GM23338 (cell line): ENCODE data around the gene DNAJB13. TPM values are rescaled to one million over a fixed set of nuclear protein-coding genes. Genes with fewer than 3 reads are reported as not detected.

Source experiments
- ATAC-seq: fragments of 200-7000 bp; cut with Tn5 transposase; 3 replicates; pipeline ENCODE4 v1.9.1; 2020
- DNase-seq: peaks from one replicate; pipeline ENCODE4 v3.0.0-alpha.2; 2015; ENCODE audit warnings: low spot score
- H2AFZ ChIP-seq: fragments of 200-600 bp; sonication (generic); 2 replicates; pipeline ENCODE4 v1.8.0; 2016; ENCODE audit warnings: antibody characterized with exemption, mild to moderate bottlenecking, moderate library complexity
- H3F3A ChIP-seq: fragments of 200-600 bp; sonication (generic); replicated peaks from 2 replicates; pipeline ENCODE4 v1.8.0; 2017; ENCODE audit warnings: antibody characterized with exemption, mixed run types, low read depth
- H3K27ac ChIP-seq: fragments of 200-600 bp; sonication (generic); 2 replicates; pipeline ENCODE4 v1.6.1; 2016; ENCODE audit warnings: low read depth
- H3K27me3 ChIP-seq: fragments of 200-600 bp; sonication (generic); 2 replicates; pipeline ENCODE4 v1.8.0; 2016; ENCODE audit warnings: mild to moderate bottlenecking, mixed run types, moderate library complexity; ENCODE audit not compliant: insufficient read depth
- H3K36me3 ChIP-seq: fragments of 200-600 bp; sonication (generic); 2 replicates; pipeline ENCODE4 v1.8.0; 2016; ENCODE audit warnings: mild to moderate bottlenecking; ENCODE audit not compliant: insufficient read depth
- H3K4me1 ChIP-seq: fragments of 200-600 bp; sonication (generic); 2 replicates; pipeline ENCODE4 v1.8.0; 2016; ENCODE audit warnings: mild to moderate bottlenecking, moderate library complexity; ENCODE audit not compliant: insufficient read depth
- H3K4me2 ChIP-seq: fragments of 200-600 bp; sonication (generic); 2 replicates; pipeline ENCODE4 v1.7.1; 2017; ENCODE audit warnings: mixed run types
- H3K4me3 ChIP-seq: fragments of 200-600 bp; sonication (generic); 2 replicates; pipeline ENCODE4 v1.6.1; 2016; ENCODE audit warnings: mixed run types
- H3K79me2 ChIP-seq: fragments of 200-600 bp; sonication (generic); replicated peaks from 2 replicates; pipeline ENCODE4 v1.8.0; 2017; ENCODE audit warnings: mild to moderate bottlenecking; ENCODE audit not compliant: insufficient read depth
- H3K9me2 ChIP-seq: fragments of 200-600 bp; sonication (generic); 2 replicates; pipeline ENCODE4 v1.8.0; 2017; ENCODE audit not compliant: insufficient read depth
- H4K20me1 ChIP-seq: fragments of 200-600 bp; sonication (generic); replicated peaks from 2 replicates; pipeline ENCODE4 v1.8.0; 2017; ENCODE audit warnings: mild to moderate bottlenecking; ENCODE audit not compliant: insufficient read depth
- H3K27ac Mint-ChIP-seq: 2 replicates; pipeline ENCODE4 v1.8.0; 2020; ENCODE audit warnings: inconsistent platforms, mild to moderate bottlenecking, moderate library complexity, mixed read lengths
- H3K27me3 Mint-ChIP-seq: 3 replicates; pipeline ENCODE4 v1.8.0; 2022; ENCODE audit warnings: low read depth, mild to moderate bottlenecking, moderate library complexity, mixed read lengths, inconsistent platforms; ENCODE audit not compliant: insufficient read depth, poor library complexity
- H3K36me3 Mint-ChIP-seq: 3 replicates; pipeline ENCODE4 v1.8.0; 2021; ENCODE audit warnings: low read depth, mild to moderate bottlenecking, inconsistent platforms, moderate library complexity, mixed read lengths
- H3K4me1 Mint-ChIP-seq: 3 replicates; pipeline ENCODE4 v1.8.0; 2020; ENCODE audit warnings: mild to moderate bottlenecking, inconsistent platforms, mixed read lengths
- H3K4me3 Mint-ChIP-seq: 3 replicates; pipeline ENCODE4 v1.8.0; 2021; ENCODE audit warnings: moderate library complexity, mild to moderate bottlenecking, inconsistent platforms, mixed read lengths
- H3K9me3 Mint-ChIP-seq: 3 replicates; pipeline ENCODE4 v1.8.0; 2020; ENCODE audit warnings: moderate library complexity, mild to moderate bottlenecking, inconsistent platforms, mixed read lengths
- CREB1 ChIP-seq: fragments of 250-450 bp; sonication (Bioruptor Pico); IDR thresholded peaks from 2 replicates; pipeline ENCODE4 v1.5.0; 2020; ENCODE audit warnings: low read depth, mild to moderate bottlenecking, moderate library complexity
- EZH2 ChIP-seq: fragments of 200-600 bp; sonication (generic); IDR thresholded peaks from one replicate; pipeline ENCODE4 v1.8.0; 2017; ENCODE audit warnings: antibody characterized with exemption, mild to moderate bottlenecking, low read depth; ENCODE audit not compliant: unreplicated experiment
- EZH2phosphoT487 ChIP-seq: fragments of 200-600 bp; sonication (generic); IDR thresholded peaks from one replicate; pipeline ENCODE4 v1.8.1; 2018; ENCODE audit warnings: antibody characterized with exemption; ENCODE audit not compliant: unreplicated experiment
- JUNB ChIP-seq: IDR thresholded peaks from one replicate; pipeline ENCODE4 v1.6.1; 2016; ENCODE audit warnings: antibody characterized with exemption; ENCODE audit not compliant: unreplicated experiment
- NANOG ChIP-seq: IDR thresholded peaks from 2 replicates; pipeline ENCODE4 v1.6.1; 2016; ENCODE audit warnings: antibody characterized with exemption, borderline replicate concordance
- POLR2AphosphoS5 ChIP-seq: IDR thresholded peaks from 2 replicates; pipeline ENCODE4 v1.6.1; 2016; ENCODE audit warnings: antibody characterized with exemption, low read depth
- STAT1 ChIP-seq: IDR thresholded peaks from one replicate; pipeline ENCODE4 v1.6.1; 2016; ENCODE audit warnings: antibody characterized with exemption; ENCODE audit not compliant: unreplicated experiment
- ZNF114 ChIP-seq: fragments of 250-450 bp; sonication (Bioruptor Pico); IDR thresholded peaks from 2 replicates; pipeline ENCODE4 v1.5.0; 2020; ENCODE audit warnings: mild to moderate bottlenecking, moderate library complexity
- ZNF331 ChIP-seq: fragments of 250-450 bp; sonication (Bioruptor Pico); IDR thresholded peaks from 2 replicates; pipeline ENCODE4 v1.5.0; 2020; ENCODE audit warnings: low read depth, mild to moderate bottlenecking, moderate library complexity
- polyA plus RNA-seq: library from polyadenylated mRNA; unstranded; fragments of >200 nt; fragmentation: Nextera tagmentation; extraction: Ambion mirVana; gene quantifications from 2 replicates; pipeline ENCODE4 v1.2.1, GENCODE V29; 2016
- total RNA-seq: library from RNA; depleted of rRNA; stranded (reverse); fragments of >200 nt; shearing (Covaris generic); gene quantifications from 2 replicates; pipeline ENCODE4 v1.2.3, GENCODE V29; 2014
- TF ChIP-seq, protein P1 (sequence below), 2 experiments: fragments of 200-600 bp in 1 of 2; sonication (generic) in 1 of 2; conservative IDR thresholded peaks; 2 replicates each; pipeline versions ENCODE4 v1.5.1 to v1.6.1; 2016 to 2017; ENCODE audit warnings: antibody characterized with exemption in 2 of 2, low read depth in 2 of 2, mild to moderate bottlenecking in 2 of 2, moderate library complexity in 1 of 2
- TF ChIP-seq, protein P2 (sequence below): fragments of 250-450 bp; sonication (Bioruptor Pico); IDR thresholded peaks from 2 replicates; pipeline ENCODE4 v1.5.0; 2020; ENCODE audit warnings: mild to moderate bottlenecking, moderate library complexity
- TF ChIP-seq, protein P3 (sequence below): IDR thresholded peaks from one replicate; pipeline ENCODE4 v1.6.1; 2018; ENCODE audit warnings: antibody characterized with exemption; ENCODE audit not compliant: unreplicated experiment

Gene DNAJB13
- total and polyA plus RNA-seq, 2 experiments from 2014 or later: 0.14 to 0.32 TPM

DNA sequence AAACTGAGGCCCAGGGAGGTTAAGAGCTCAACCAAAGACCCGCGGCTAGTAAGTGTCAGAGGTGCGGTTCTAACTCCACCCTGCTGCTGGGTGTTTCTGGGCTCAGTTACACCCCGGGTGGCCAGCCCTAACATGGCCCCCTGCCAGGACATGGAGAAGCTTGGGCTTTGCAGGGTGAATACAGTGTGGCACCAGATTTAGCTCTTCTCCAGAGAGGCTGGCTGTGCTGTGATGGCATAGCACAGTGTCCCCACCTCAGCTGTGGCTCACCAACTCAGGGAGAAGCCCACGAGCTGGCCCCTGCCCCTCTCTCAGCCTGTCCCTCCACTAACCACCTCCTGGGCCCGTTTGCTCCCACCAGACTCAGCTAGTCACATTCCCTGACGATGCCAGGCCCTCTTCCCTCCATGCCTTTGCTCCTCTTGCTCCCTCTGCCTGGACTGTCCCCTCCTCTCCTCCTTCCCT is 51.0 kb downstream of the DNAJB13 start:
- DNase-seq: no peak
- H3K9me2 ChIP-seq: no peaks in the 10 kb centered on the region
- no peaks in the 10 kb centered on the region for H4K20me1 ChIP-seq
- no peaks in the 10 kb centered on the region for H3F3A ChIP-seq
- no peak for ATAC-seq
- H3K36me3 ChIP-seq: no peaks in the 10 kb centered on the region
- no peaks in the 10 kb centered on the region for H3K79me2 ChIP-seq
- Mint-ChIP-seq H3K4me3 (no peak overlapping the region), H3K9me3 (no peaks in the 10 kb centered on the region), H3K27me3 (peaks cover 4% of the 10 kb centered on the region), H3K27ac (no peak overlapping the region), H3K36me3 (no peaks in the 10 kb centered on the region; the same call in 2 of the 3 replicates), H3K4me1 (peaks cover 13% of the 10 kb centered on the region; the same call in 2 of the 3 replicates)
- no peak overlapping the region for H2AFZ ChIP-seq
- TF ChIP-seq JUNB (no peak), NANOG (no peak), POLR2AphosphoS5 (no peak), CREB1 (CRISPR knock-in tag) (no peak), EZH2phosphoT487 (no peak), ZNF331 (CRISPR knock-in tag) (no peak), EZH2 (no peak), ZNF114 (no peak), STAT1 (no peak)
- TF ChIP-seq, protein P1, sequence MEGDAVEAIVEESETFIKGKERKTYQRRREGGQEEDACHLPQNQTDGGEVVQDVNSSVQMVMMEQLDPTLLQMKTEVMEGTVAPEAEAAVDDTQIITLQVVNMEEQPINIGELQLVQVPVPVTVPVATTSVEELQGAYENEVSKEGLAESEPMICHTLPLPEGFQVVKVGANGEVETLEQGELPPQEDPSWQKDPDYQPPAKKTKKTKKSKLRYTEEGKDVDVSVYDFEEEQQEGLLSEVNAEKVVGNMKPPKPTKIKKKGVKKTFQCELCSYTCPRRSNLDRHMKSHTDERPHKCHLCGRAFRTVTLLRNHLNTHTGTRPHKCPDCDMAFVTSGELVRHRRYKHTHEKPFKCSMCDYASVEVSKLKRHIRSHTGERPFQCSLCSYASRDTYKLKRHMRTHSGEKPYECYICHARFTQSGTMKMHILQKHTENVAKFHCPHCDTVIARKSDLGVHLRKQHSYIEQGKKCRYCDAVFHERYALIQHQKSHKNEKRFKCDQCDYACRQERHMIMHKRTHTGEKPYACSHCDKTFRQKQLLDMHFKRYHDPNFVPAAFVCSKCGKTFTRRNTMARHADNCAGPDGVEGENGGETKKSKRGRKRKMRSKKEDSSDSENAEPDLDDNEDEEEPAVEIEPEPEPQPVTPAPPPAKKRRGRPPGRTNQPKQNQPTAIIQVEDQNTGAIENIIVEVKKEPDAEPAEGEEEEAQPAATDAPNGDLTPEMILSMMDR (conservative IDR thresholded peaks at IDR 0.05; ENCODE audit: low read depth in 2 of 2): no peak
- TF ChIP-seq, protein P2, sequence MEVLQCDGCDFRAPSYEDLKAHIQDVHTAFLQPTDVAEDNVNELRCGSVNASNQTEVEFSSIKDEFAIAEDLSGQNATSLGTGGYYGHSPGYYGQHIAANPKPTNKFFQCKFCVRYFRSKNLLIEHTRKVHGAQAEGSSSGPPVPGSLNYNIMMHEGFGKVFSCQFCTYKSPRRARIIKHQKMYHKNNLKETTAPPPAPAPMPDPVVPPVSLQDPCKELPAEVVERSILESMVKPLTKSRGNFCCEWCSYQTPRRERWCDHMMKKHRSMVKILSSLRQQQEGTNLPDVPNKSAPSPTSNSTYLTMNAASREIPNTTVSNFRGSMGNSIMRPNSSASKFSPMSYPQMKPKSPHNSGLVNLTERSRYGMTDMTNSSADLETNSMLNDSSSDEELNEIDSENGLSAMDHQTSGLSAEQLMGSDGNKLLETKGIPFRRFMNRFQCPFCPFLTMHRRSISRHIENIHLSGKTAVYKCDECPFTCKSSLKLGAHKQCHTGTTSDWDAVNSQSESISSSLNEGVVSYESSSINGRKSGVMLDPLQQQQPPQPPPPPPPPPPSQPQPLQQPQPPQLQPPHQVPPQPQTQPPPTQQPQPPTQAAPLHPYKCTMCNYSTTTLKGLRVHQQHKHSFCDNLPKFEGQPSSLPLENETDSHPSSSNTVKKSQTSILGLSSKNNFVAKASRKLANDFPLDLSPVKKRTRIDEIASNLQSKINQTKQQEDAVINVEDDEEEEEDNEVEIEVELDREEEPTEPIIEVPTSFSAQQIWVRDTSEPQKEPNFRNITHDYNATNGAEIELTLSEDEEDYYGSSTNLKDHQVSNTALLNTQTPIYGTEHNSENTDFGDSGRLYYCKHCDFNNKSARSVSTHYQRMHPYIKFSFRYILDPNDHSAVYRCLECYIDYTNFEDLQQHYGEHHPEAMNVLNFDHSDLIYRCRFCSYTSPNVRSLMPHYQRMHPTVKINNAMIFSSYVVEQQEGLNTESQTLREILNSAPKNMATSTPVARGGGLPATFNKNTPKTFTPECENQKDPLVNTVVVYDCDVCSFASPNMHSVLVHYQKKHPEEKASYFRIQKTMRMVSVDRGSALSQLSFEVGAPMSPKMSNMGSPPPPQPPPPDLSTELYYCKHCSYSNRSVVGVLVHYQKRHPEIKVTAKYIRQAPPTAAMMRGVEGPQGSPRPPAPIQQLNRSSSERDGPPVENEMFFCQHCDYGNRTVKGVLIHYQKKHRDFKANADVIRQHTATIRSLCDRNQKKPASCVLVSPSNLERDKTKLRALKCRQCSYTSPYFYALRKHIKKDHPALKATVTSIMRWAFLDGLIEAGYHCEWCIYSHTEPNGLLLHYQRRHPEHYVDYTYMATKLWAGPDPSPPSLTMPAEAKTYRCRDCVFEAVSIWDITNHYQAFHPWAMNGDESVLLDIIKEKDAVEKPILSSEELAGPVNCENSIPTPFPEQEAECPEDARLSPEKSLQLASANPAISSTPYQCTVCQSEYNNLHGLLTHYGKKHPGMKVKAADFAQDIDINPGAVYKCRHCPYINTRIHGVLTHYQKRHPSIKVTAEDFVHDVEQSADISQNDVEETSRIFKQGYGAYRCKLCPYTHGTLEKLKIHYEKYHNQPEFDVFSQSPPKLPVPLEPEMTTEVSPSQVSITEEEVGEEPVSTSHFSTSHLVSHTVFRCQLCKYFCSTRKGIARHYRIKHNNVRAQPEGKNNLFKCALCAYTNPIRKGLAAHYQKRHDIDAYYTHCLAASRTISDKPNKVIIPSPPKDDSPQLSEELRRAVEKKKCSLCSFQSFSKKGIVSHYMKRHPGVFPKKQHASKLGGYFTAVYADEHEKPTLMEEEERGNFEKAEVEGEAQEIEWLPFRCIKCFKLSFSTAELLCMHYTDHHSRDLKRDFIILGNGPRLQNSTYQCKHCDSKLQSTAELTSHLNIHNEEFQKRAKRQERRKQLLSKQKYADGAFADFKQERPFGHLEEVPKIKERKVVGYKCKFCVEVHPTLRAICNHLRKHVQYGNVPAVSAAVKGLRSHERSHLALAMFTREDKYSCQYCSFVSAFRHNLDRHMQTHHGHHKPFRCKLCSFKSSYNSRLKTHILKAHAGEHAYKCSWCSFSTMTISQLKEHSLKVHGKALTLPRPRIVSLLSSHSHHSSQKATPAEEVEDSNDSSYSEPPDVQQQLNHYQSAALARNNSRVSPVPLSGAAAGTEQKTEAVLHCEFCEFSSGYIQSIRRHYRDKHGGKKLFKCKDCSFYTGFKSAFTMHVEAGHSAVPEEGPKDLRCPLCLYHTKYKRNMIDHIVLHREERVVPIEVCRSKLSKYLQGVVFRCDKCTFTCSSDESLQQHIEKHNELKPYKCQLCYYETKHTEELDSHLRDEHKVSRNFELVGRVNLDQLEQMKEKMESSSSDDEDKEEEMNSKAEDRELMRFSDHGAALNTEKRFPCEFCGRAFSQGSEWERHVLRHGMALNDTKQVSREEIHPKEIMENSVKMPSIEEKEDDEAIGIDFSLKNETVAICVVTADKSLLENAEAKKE (CRISPR knock-in tag): no peak
- TF ChIP-seq, protein P3, sequence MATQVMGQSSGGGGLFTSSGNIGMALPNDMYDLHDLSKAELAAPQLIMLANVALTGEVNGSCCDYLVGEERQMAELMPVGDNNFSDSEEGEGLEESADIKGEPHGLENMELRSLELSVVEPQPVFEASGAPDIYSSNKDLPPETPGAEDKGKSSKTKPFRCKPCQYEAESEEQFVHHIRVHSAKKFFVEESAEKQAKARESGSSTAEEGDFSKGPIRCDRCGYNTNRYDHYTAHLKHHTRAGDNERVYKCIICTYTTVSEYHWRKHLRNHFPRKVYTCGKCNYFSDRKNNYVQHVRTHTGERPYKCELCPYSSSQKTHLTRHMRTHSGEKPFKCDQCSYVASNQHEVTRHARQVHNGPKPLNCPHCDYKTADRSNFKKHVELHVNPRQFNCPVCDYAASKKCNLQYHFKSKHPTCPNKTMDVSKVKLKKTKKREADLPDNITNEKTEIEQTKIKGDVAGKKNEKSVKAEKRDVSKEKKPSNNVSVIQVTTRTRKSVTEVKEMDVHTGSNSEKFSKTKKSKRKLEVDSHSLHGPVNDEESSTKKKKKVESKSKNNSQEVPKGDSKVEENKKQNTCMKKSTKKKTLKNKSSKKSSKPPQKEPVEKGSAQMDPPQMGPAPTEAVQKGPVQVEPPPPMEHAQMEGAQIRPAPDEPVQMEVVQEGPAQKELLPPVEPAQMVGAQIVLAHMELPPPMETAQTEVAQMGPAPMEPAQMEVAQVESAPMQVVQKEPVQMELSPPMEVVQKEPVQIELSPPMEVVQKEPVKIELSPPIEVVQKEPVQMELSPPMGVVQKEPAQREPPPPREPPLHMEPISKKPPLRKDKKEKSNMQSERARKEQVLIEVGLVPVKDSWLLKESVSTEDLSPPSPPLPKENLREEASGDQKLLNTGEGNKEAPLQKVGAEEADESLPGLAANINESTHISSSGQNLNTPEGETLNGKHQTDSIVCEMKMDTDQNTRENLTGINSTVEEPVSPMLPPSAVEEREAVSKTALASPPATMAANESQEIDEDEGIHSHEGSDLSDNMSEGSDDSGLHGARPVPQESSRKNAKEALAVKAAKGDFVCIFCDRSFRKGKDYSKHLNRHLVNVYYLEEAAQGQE: no peak
- no peaks in the 10 kb centered on the region; the same call in 1 of the 2 replicates for H3K4me1 ChIP-seq
- no peak overlapping the region for H3K27ac ChIP-seq
- H3K4me2 ChIP-seq: no peak overlapping the region
- no peak overlapping the region for H3K4me3 ChIP-seq
- no peaks in the 10 kb centered on the region for H3K27me3 ChIP-seq
